Endodermal cell (in vitro differentiated cells): ENCODE data around the gene CAPN1. TPM values are rescaled to one million over a fixed set of nuclear protein-coding genes. Genes with fewer than 3 reads are reported as not detected.
A peak's percentile ranks its signal among the peaks of the same experiment; 100 is the strongest.

ENCODE experiments used
- DNase-seq: peaks from one replicate; pipeline ENCODE4 v3.0.0-alpha.2; 2017
- H3K27ac ChIP-seq: 2 replicates; pipeline ENCODE4 v1.5.1; 2013; ENCODE audit warnings: mild to moderate bottlenecking, low read depth, low read length, moderate library complexity
- H3K27me3 ChIP-seq: 2 replicates; pipeline ENCODE4 v1.6.1; 2013; ENCODE audit warnings: mild to moderate bottlenecking, low read length, moderate library complexity; ENCODE audit not compliant: insufficient read depth, control insufficient read depth, poor library complexity, severe bottlenecking
- H3K36me3 ChIP-seq: 2 replicates; pipeline ENCODE4 v1.7.0; 2013; ENCODE audit warnings: mild to moderate bottlenecking, low read length, moderate library complexity; ENCODE audit not compliant: control insufficient read depth, insufficient read depth
- H3K4me1 ChIP-seq: one replicate; pipeline ENCODE4 v1.7.0; 2013; ENCODE audit warnings: low read length; ENCODE audit not compliant: control insufficient read depth, insufficient read depth
- H3K4me3 ChIP-seq: 2 replicates; pipeline ENCODE4 v1.5.1; 2013; ENCODE audit warnings: mild to moderate bottlenecking, low read length, moderate library complexity
- H3K9ac ChIP-seq: 2 replicates; pipeline ENCODE4 v1.6.1; 2013; ENCODE audit warnings: mild to moderate bottlenecking, low read length, moderate library complexity; ENCODE audit not compliant: poor library complexity, severe bottlenecking; ENCODE audit errors: extremely low read depth
- H3K9me3 ChIP-seq: 2 replicates; pipeline ENCODE4 v1.6.1; 2013; ENCODE audit warnings: mild to moderate bottlenecking, low read length, moderate library complexity; ENCODE audit not compliant: control insufficient read depth
- H3K27ac Mint-ChIP-seq: 2 replicates; pipeline ENCODE4 v1.8.0; 2020; ENCODE audit warnings: mixed read lengths
- H3K27me3 Mint-ChIP-seq: 2 replicates; pipeline ENCODE4 v1.8.0; 2021; ENCODE audit warnings: mild to moderate bottlenecking, mixed read lengths; ENCODE audit not compliant: insufficient read depth
- H3K36me3 Mint-ChIP-seq: 2 replicates; pipeline ENCODE4 v1.8.0; 2020; ENCODE audit warnings: low read depth, mixed read lengths
- H3K4me1 Mint-ChIP-seq: 2 replicates; pipeline ENCODE4 v1.8.0; 2020; ENCODE audit warnings: mixed read lengths
- H3K4me3 Mint-ChIP-seq: 2 replicates; pipeline ENCODE4 v1.8.0; 2020; ENCODE audit warnings: mild to moderate bottlenecking, moderate library complexity, mixed read lengths
- H3K9me3 Mint-ChIP-seq: 2 replicates; pipeline ENCODE4 v1.8.0; 2020; ENCODE audit warnings: mild to moderate bottlenecking, mixed read lengths
- WGBS, 2 experiments: methylation state at CpG; one replicate each; pipeline versions ENCODE4 v1.1.5 to v1.1.7; 2013; ENCODE audit warnings: missing lambda C conversion rate in 2 of 2, mixed read lengths in 1 of 2; ENCODE audit not compliant: insufficient coverage in 1 of 2, insufficient read length in 1 of 2; 5-methylcytosine and 5-hydroxymethylcytosine counted together
- total RNA-seq, 2 donors: library from RNA; stranded (reverse); fragmentation: NEBNext Ultra II Directional in 1 of 2; extraction: Animal tissue kit (Norgen Biotek cat#: 25700) in 1 of 2; gene quantifications; 2 replicates in 1 of 2; 3 replicates in 1 of 2; pipeline ENCODE4 v1.2.1, GENCODE V29; 2021
- TF ChIP-seq, protein P1 (sequence below): fragments of 200-600 bp; sonication (generic); conservative IDR thresholded peaks from 2 replicates; pipeline ENCODE4 v1.5.0; 2021; ENCODE audit warnings: antibody characterized with exemption, mild to moderate bottlenecking

CAPN1 gene
- total RNA-seq, 2 donors from 2014 or later, result 183 to 223 TPM

DNA sequence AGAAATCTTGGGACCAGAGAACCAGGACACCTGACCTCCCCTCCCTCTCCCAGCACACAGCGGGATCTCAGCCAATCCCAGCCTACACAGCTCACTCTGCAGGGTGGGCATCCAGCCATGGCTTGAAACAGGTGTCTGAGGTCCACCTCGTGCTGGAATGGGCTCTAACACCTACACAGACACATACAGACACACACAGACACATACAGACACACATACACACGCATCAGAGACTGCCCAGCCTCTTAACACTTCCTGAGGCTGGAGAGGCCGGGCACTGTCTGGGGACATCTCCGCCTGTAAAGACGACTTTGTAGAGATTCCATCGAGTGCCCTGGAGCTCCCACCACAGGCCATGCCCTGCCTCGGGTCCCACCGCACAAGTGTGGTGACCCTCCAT is 36.7 kb downstream of the CAPN1 start:
- H3K4me1 Mint-ChIP-seq, result peaks cover 8% of the 10 kb centered on the region
- no peak overlapping the region for H3K27ac Mint-ChIP-seq
- H3K9ac ChIP-seq, result no peak overlapping the region
- peak; percentile 36 for DNase-seq
- H3K27ac ChIP-seq, result no peak overlapping the region
- peaks cover 2% of the 10 kb centered on the region for H3K36me3 Mint-ChIP-seq
- H3K4me3 Mint-ChIP-seq, result no peak overlapping the region
- H3K27me3 ChIP-seq, result no peaks in the 10 kb centered on the region
- H3K9me3 Mint-ChIP-seq, result no peaks in the 10 kb centered on the region
- WGBS, 2 experiments, result 92 to 98% methylated on average over 7 to 9 of the region's 9 CpGs
- H3K27me3 Mint-ChIP-seq, result no peaks in the 10 kb centered on the region
- no peak overlapping the region for H3K4me3 ChIP-seq
- H3K36me3 ChIP-seq, result peaks cover 4% of the 10 kb centered on the region
- no peaks in the 10 kb centered on the region for H3K4me1 ChIP-seq
- TF ChIP-seq, protein P1, sequence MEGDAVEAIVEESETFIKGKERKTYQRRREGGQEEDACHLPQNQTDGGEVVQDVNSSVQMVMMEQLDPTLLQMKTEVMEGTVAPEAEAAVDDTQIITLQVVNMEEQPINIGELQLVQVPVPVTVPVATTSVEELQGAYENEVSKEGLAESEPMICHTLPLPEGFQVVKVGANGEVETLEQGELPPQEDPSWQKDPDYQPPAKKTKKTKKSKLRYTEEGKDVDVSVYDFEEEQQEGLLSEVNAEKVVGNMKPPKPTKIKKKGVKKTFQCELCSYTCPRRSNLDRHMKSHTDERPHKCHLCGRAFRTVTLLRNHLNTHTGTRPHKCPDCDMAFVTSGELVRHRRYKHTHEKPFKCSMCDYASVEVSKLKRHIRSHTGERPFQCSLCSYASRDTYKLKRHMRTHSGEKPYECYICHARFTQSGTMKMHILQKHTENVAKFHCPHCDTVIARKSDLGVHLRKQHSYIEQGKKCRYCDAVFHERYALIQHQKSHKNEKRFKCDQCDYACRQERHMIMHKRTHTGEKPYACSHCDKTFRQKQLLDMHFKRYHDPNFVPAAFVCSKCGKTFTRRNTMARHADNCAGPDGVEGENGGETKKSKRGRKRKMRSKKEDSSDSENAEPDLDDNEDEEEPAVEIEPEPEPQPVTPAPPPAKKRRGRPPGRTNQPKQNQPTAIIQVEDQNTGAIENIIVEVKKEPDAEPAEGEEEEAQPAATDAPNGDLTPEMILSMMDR, result no peak
- H3K9me3 ChIP-seq, result no peaks in the 10 kb centered on the region

DNA sequence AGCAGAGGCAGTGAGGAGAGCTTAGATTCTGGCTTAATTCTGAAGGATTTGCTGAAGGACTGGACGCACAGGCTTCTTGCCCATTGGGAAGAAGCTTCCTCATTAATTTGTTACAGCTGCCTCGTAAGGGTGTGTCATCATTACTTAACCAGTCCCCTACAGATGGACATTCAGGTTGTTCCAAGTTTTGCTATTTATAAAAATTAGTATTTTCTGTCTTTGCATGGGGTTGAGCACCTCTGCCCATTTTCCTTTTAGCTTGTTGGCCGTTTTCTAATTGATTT is 38.1 kb downstream of the CAPN1 start:
- H3K9ac ChIP-seq, result no peak overlapping the region
- no peak overlapping the region for H3K27ac ChIP-seq
- Mint-ChIP-seq H3K27me3 (no peaks in the 10 kb centered on the region), H3K9me3 (no peaks in the 10 kb centered on the region), H3K36me3 (peaks cover 7% of the 10 kb centered on the region), H3K4me3 (no peak overlapping the region), H3K4me1 (peaks cover 10% of the 10 kb centered on the region), H3K27ac (peak overlapping the region; percentile 63)
- WGBS, 2 experiments, result 84 to 93% methylated on average over 2 to 3 of the region's 3 CpGs
- TF ChIP-seq, protein P1, result no peak
- no peaks in the 10 kb centered on the region for H3K27me3 ChIP-seq
- no peak overlapping the region for H3K4me3 ChIP-seq
- peaks cover 4% of the 10 kb centered on the region for H3K36me3 ChIP-seq
- peaks cover 1% of the 10 kb centered on the region for H3K4me1 ChIP-seq
- no peaks in the 10 kb centered on the region for H3K9me3 ChIP-seq
- no peak for DNase-seq

- no peak overlapping the region for H3K27ac Mint-ChIP-seq
- Histone ChIP-seq H3K27me3 (no peaks in the 10 kb centered on the region), H3K36me3 (peaks cover 4% of the 10 kb centered on the region), H3K27ac (no peak overlapping the region), H3K4me3 (no peak overlapping the region), H3K9me3 (no peaks in the 10 kb centered on the region), H3K4me1 (peaks cover 6% of the 10 kb centered on the region), H3K9ac (no peak overlapping the region)
- H3K36me3 Mint-ChIP-seq, result peaks cover 7% of the 10 kb centered on the region
- 93 to 100% methylated on average over 1 to 9 of the region's 10 CpGs for WGBS, 2 experiments
- H3K4me3 Mint-ChIP-seq, result no peak overlapping the region
- TF ChIP-seq, protein P1, result no peak
- DNase-seq, result peak; percentile 33
- no peaks in the 10 kb centered on the region for H3K9me3 Mint-ChIP-seq
- H3K4me1 Mint-ChIP-seq, result peaks cover 22% of the 10 kb centered on the region
- H3K27me3 Mint-ChIP-seq, result peaks cover 3% of the 10 kb centered on the region
Observed at GRCh38 chr11:65221026-65221425, 39.3 kb downstream of the CAPN1 start.
